HFFc6 (cell line): ENCODE measurements around the gene NRG4. TPM values are rescaled to one million over a fixed set of nuclear protein-coding genes. Genes with fewer than 3 reads are reported as not detected.
"Not testable (repeated sequence)": the region's sequence is repeated elsewhere in the genome, so short reads cannot be mapped to it uniquely, and the experiment has no call there.

Source experiments
- DNase-seq: peaks from one replicate; pipeline ENCODE4 v3.0.0-alpha.2; 2018
- H3K27ac Mint-ChIP-seq: 2 replicates; pipeline ENCODE4 v1.8.0; 2020; ENCODE audit warnings: mild to moderate bottlenecking, mixed read lengths
- H3K27me3 Mint-ChIP-seq: 2 replicates; pipeline ENCODE4 v1.8.0; 2021; ENCODE audit warnings: mild to moderate bottlenecking, moderate library complexity, mixed read lengths; ENCODE audit not compliant: insufficient read depth
- H3K36me3 Mint-ChIP-seq: 2 replicates; pipeline ENCODE4 v1.8.0; 2021; ENCODE audit warnings: low read depth, mixed read lengths
- H3K4me1 Mint-ChIP-seq: 2 replicates; pipeline ENCODE4 v1.8.0; 2020; ENCODE audit warnings: low read depth, mixed read lengths
- H3K4me3 Mint-ChIP-seq: 2 replicates; pipeline ENCODE4 v1.8.0; 2020; ENCODE audit warnings: mild to moderate bottlenecking, moderate library complexity, mixed read lengths
- H3K9me3 Mint-ChIP-seq: 2 replicates; pipeline ENCODE4 v1.8.0; 2020; ENCODE audit warnings: mild to moderate bottlenecking, mixed read lengths
- CTCF ChIP-seq: fragments of 200-600 bp; sonication (generic); IDR thresholded peaks from 2 replicates; pipeline ENCODE4 v1.5.0; 2021; ENCODE audit warnings: antibody characterized with exemption, mild to moderate bottlenecking
- total RNA-seq, 6 experiments: library from RNA; stranded (reverse); fragmentation: NEBNext Ultra II Directional; extraction: Animal tissue kit (Norgen Biotek cat#: 25700); gene quantifications; 2 replicates in 1 of 6; 3 replicates in 5 of 6; pipeline ENCODE4 v1.2.3, GENCODE V29; 2021

The NRG4 gene
- total RNA-seq, 6 experiments from 2014 or later: not detected

- DNase-seq: no peak
- H3K27ac Mint-ChIP-seq: no peak overlapping the region
- no peak overlapping the region for H3K4me3 Mint-ChIP-seq
- no peaks in the 10 kb centered on the region for H3K9me3 Mint-ChIP-seq
- H3K4me1 Mint-ChIP-seq: no peaks in the 10 kb centered on the region
- peaks cover 19% of the 10 kb centered on the region for H3K27me3 Mint-ChIP-seq
- H3K36me3 Mint-ChIP-seq: no peaks in the 10 kb centered on the region
- TF ChIP-seq CTCF: no peak
Measured at GRCh38 chr15:76034111-76034510, 21.9 kb upstream of the NRG4 start.

GRCh38 chr15:76033438-76033837, 21.2 kb upstream of the NRG4 start:
- Mint-ChIP-seq H3K36me3 (no peaks in the 10 kb centered on the region), H3K27ac (no peak overlapping the region), H3K4me1 (no peaks in the 10 kb centered on the region), H3K4me3 (no peak overlapping the region), H3K27me3 (peaks cover 15% of the 10 kb centered on the region), H3K9me3 (no peaks in the 10 kb centered on the region)
- no peak for TF ChIP-seq CTCF
- no peak for DNase-seq

DNA sequence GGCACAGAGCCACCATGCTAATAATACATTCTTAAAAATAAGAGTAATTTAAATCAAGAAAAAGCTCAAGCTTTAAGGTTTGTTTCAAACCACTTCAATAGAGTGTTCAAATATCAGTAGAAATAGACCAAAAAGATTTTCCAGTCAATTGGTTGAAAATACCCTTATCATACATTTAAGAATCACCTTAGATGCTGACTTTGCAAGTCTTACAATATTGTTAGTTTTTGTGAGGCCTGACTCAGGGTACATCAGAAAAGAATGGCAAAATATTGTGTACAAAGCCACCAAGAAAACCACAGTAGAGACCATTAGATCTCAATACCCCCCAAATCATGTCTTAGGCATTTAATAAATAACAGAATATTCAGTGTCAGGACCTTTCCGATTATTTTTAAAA, 19.8 kb upstream of the NRG4 start:
- Mint-ChIP-seq H3K27ac (no peak overlapping the region), H3K36me3 (no peaks in the 10 kb centered on the region), H3K4me1 (no peaks in the 10 kb centered on the region), H3K4me3 (no peak overlapping the region), H3K9me3 (no peaks in the 10 kb centered on the region), H3K27me3 (peaks cover 7% of the 10 kb centered on the region)
- no peak for TF ChIP-seq CTCF
- no peak for DNase-seq

GRCh38 chr15:76024021-76024768, 12.0 kb upstream of the NRG4 start:
- Mint-ChIP-seq H3K27me3 (peaks cover 11% of the 10 kb centered on the region; the same call in 1 of the 2 replicates), H3K4me3 (no peak overlapping the region), H3K9me3 (peaks cover 18% of the 10 kb centered on the region), H3K36me3 (no peaks in the 10 kb centered on the region), H3K27ac (no peak overlapping the region), H3K4me1 (no peaks in the 10 kb centered on the region)
- no peak for DNase-seq
- no peak for TF ChIP-seq CTCF

DNA sequence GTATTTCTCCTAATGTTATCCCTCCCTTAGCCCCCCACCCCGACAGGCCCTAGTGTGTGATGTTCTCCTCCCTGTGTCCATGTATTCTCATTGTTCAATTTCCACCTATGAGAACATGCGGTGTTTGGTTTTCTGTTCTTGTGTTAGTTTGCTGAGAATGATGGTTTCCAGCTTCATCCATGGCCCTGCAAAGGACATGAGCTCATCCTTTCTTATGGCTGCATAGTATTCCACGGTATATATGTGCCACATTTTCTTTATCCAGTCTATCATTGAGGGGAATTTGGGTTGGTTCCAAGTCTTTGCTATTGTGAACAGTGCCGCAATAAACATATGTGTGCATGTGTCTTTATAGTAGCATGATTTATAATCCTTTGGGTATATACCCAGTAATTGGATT, 1.2 kb upstream of the NRG4 start:
- H3K27me3 Mint-ChIP-seq: peaks cover 25% of the 10 kb centered on the region
- not testable (repeated sequence) for H3K36me3 Mint-ChIP-seq

DNA sequence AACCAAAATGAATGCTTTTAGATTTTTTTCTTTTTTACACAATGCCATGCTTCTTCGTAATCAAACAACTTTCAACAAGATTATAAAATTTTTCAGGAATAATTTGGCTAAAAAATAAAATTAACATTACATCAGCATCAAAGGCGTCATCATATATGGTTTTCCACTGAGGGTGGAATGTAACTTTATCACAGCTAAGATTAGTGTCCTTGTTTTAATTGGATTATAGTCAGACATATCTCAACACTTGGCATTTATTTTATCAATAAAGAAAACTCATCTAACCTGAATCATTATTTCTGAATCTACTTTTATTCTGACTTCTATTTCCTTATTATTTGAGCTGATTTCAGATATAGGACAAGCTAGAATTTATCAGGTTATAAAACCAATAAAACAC, 1.6 kb downstream of the NRG4 start:
- no peak for DNase-seq
- Mint-ChIP-seq H3K27ac (no peak overlapping the region), H3K36me3 (no peaks in the 10 kb centered on the region), H3K4me1 (peaks cover 8% of the 10 kb centered on the region), H3K4me3 (no peak overlapping the region), H3K27me3 (peaks cover 10% of the 10 kb centered on the region), H3K9me3 (no peaks in the 10 kb centered on the region)
- no peak for TF ChIP-seq CTCF

More for the DNA sequence above, 1.2 kb upstream of the NRG4 start:
- H3K27ac Mint-ChIP-seq, DNase-seq, H3K9me3 Mint-ChIP-seq, H3K4me1 Mint-ChIP-seq, H3K4me3 Mint-ChIP-seq: not testable (repeated sequence)
